GM21367 (cell line): ENCODE measurements around the gene EPM2A.
"Not testable (repeated sequence)": the region's sequence is repeated elsewhere in the genome, so short reads cannot be mapped to it uniquely, and the experiment has no call there.

Experiments
- ATAC-seq: cut with Tn5 transposase; IDR thresholded peaks from one replicate; pipeline ENCODE4 v1.9.1; 2021; ENCODE audit not compliant: unreplicated experiment

The EPM2A gene

DNA sequence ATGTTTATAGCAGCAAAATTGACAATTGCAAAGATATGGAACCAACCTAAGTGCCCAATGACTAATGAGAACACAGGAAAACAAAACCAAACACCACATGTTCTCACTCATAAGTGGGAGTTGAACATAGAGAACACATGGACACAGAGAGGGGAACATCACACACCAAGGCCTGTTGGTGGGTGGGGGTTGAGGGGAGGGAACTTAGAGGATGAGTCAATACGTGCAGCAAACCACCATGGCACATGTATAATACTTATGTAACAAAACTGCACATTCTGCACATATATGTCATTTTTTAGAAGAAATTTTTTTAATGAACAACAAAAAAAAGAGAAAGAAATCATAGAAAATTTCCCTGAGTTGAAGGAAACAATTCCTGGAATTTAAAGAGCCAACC is 3.9 kb downstream of the EPM2A start:
- no peak for ATAC-seq

DNA sequence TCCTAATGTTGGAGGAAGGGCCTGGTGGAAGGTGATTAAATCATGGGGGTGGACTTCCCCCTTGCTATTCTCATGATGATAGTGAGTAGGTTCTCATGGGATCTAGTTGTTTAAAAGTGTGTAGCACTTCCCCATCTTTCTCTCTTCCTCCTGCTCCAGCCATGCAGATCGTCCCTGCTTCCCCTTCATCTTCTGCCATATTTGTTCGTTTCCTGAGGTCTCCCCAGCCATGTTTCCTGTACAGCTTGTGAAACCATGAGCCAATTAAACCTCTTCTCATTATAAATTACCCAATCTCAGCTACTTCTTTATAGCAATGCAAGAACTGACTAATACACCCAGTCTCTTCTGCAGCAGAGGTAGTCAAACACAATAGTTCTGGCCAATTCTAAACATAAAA is 5.4 kb downstream of the EPM2A start:
- ATAC-seq = no peak

DNA sequence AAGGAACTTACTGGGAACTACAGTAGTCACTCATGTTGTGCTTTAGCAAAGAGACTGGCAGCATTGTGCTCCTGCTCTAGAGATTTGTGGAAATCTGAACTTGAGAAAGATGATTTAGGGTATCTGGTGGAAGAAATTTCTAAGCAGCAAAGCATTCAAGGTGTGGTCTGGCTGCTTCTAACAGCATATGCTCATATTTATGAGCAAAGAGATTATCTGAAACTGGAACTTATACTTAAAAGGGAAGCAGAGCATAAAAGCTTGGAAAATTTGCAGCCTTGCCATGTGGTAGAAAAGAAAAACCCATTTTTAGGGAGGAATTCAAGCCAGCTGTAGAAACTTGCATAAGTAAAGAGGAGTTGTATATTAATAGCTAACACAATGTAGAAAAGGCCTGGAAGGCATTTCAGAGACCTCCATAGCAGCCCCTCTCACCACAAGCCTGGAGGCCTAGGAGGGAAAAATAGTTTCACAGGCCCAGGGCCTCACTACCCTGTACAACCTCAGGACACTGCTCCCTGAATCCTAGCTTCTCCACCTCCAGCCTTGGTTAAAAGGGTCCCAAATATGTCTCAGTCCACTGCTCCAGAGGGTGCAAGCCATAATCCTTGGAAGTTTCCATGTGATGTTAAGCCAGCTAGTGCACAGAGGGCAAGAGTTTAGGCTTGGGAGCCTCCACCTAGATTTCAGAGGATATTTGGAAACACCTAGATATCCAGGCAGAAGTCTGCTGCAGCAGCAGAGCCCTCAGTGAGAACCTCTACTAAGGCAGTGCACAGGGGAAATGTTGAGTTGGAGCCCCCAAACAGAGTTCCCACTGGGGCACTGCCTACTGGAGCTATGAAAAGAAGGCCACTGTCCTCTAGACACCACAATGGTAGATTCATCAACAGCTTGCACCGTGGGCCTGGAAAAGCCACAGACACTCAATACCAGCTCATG is 6.6 kb downstream of the EPM2A start:
- no peak for ATAC-seq

DNA sequence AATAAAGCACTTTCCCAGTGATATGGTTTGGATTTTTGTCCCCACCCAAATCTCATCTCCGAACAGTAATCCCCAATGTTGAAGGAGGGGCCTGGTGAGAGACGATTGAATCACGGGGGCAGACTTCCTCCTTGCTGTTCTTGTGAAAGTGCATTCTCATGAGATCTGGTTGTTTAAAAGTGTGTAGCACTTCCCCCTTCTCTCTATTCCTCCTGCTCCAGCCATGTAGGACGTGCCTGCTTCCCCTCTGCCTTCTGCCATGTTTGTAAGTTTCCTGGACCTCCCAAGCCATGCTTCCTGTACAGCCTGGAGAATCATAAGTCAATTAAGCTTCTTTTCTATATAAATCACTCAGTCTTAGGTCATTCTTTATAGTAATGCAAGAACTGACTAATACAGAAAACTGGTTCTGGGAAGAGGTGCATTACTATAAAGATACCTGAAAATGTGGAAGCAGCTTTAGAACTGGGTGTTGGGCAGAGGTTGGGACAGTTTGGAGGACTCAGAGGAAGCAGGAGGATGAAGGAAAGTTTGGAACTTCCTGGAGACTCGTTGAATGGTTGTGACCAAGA is 7.4 kb downstream of the EPM2A start:
- ATAC-seq = no peak

DNA sequence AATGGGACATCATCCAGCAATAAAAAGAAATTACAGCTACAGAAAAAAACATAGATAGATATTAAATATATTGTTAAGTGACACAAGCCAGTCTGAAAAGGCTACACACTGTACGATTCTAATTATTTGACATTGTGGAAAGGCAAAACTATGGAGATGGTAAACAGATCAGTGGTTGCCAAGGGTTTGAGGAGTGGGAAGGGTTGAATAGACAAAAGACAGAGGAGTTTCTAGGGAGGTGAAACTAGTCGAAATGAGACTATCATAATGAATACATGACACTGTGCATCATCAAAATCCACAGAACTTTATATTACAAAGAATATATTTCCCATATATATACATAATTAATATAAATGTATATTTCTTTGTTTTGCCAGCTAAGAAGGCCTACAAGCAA is 9.8 kb downstream of the EPM2A start:
- no peak for ATAC-seq

DNA sequence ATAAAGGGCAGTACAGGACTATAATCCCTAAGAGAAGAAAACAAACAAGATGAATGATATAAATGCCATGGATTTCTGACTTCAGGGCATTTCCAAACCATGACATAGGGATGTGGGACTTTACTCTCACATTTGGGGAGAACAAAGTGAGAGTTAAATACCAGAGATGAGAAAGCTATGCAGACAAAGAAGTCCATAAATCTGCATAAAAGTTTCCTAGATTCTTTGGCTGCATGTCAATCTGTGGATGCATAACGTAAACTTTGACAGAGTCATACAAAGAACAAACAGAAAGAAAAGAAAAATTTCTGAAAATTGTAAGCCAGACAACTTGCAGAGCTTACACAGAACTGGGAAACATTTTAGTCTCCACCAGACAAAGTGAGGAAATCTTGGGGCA is 11.7 kb downstream of the EPM2A start:
- no peak for ATAC-seq

DNA sequence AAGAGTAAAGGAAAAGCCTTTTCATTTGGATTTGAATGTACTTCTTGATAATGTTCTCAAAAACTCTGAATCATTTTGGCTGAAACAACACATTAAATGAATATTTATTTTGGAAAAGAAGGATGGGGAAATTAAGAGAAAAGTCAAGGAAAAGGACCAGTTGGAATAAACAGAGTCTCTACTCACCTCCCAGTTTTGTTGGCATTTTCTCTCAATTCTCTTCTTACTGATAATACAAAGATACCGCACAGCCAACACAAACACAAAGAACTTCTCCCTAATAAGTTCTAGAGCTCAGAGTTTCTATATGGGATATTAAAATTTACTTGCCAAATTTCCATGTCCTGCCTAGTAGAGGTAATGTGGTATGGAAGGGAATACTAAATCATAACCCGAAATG is 13.1 kb downstream of the EPM2A start:
- no peak for ATAC-seq

DNA sequence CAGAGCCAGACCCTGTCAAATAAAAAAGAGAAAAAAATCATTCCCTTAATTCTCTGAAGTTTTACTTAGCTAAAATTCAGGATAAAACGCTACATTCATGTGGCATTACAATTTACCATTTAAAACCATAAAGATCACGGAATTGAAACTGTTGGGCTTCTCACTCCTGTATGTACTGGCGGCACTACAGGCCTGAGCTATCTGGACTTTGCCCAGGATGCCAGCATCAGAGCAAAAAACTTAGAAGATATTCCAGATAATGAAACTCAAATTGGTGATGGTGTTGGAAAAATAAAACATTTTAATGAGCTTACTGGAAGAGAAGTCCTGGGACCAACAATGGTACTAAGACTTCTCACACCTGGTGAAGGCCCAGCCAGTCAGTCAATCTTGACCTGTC is 14.2 kb downstream of the EPM2A start:
- no peak for ATAC-seq

DNA sequence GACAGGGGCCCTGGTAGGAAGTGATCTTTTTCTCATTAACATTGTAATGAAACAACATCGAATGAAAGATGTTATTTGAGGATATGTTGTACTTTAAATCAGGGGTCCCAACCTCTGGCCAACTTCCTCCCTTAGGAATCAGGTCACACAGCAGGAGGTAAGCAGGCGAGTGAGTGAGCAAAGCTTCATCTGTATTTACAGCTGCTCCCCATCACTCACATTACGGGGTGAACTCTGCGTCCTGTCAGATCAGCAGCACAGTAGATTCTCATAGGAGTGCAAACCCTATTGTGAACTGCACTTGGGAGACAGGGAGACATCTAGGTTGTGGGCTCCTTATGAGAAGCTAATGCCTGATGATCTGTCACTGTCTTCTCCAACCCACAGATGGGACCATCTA is 19.9 kb downstream of the EPM2A start:
- no peak for ATAC-seq

DNA sequence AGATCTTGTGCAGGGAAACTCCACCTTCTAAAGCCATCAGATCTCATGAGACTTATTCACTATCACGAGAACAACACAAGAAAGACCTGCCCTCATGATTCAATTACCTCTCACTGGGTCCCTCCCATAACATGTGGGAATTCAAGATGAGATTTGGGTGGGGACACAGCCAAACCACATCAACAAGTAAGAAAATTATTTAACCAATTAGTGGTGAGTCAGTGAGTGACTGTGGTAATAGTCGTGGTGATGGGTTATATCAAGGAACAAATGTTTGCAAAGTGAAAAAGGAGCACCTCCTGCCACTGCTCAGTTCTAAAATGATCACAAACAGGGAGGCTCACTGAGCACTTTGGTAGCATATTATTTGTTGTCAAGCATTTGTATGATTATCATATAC is 20.6 kb downstream of the EPM2A start:
- no peak for ATAC-seq

DNA sequence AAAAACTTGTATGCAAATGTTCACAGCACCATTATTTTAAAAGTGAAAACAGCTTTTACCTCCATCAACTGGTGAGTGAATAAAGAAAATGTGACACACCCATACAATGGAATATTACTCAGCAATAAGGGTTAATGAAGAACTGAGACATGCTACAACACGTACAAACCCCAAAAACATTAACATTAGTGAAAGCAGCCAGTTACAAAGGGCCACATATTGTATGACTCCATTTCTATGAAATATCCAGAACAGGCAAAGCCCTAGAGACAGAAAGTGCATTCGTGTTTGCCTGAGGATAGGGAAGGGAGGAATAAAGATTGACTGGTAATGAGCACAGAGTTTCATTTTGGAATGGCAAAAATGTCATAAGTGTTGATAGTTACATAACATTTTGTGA is 21.5 kb downstream of the EPM2A start:
- ATAC-seq = no peak

DNA sequence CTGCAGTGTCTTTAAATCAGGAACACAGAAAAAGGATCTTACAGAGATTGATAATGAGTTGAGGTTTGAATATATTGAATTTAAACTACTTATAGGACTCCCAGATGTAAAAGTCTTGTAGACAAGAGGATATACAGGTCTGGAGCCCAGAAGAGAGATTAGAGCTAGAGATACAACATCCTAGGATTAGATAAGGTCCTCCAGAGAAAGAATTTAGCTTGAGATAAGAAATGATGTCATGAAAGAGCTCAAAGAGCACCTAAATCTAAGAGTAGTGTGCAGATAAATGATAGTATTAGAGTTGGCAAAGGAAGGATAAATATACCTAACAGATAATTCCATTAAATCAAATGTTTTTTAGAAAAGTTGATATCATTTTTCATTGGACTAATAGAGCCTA is 23.9 kb downstream of the EPM2A start:
- ATAC-seq = no peak

DNA sequence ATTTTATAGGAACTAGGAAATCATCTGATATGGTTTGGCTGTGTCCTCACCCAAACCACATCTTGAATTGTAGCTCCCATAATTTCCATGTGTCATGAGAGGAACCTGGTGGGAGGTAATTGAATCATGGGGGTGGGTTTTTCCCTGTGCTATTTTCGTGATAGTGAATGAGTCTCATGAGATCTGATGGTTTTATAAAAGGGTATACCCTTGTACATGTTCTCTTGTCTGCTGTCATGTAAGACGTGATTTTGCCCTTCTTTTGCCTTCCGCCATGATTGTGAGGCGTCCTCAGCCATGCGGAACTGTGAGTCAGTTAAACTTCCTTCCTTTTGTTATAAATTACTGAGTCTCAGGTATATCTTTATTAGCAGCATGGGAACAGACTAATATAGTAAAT is 27.9 kb downstream of the EPM2A start:
- ATAC-seq = no peak

DNA sequence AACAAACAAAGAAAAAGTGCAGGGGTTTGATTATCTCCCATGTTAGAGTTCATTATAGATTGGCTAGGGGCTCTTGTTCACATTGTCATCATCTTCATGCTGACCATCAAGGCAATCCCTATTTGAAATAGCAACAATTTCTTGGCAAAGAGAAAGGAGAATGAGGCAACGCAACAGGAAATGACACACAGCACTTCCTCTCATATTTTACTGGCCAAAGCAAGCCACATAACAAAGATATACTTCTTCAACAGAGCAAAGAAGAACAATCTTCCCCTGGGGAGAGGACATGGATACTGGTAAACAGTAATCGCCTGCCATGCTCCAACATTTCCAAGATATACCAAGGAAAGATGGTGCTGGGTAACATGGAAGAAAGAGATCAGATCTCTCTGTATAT is 29.8 kb downstream of the EPM2A start:
- ATAC-seq = no peak

DNA sequence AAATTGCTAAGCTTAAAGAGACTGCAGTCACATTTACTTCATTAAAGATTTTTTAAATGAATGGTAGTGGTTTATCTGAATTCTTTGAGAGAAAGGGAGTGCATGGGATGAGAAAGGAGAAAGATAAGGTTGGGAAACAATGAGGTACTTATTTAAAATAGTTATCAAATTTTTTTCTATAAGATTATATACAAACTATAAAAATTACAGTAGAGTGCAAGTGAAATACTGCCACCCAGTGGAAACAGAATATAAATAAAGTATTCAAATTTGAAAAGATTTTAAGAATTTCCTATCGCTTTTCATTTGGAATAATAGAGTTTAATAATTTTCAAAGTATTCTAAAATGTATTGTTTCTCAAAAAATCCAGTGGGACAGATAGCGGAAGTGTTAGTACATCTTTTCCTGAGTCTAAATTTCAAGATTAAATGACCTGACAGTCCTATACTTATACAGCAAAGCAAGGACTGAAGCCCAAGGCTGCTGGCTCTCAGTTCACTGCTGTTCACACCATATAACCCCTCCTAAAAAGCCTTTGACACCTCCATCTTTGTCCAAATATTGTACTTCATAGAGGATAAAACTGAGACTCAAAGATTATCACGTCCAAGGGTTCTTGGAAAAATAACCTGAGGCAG is 31.1 kb downstream of the EPM2A start:
- ATAC-seq = no peak

DNA sequence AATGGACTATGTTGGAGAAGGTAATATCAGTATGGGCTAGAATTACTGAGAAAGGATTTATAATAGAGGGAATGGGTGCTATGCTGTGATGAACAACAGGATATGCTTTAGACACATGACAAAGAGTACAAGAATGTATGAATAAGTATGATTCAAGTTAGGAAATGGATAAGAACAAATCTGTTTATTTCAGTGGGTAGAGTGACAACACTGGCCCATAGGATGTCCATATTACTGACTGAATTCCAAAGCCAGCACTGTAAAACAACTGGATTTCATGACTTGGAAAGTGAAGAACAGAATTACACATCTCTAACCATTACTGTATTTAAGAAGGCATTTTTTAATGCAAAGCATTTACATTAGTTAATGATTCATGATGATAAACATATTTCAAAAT is 35.9 kb downstream of the EPM2A start:
- no peak for ATAC-seq

DNA sequence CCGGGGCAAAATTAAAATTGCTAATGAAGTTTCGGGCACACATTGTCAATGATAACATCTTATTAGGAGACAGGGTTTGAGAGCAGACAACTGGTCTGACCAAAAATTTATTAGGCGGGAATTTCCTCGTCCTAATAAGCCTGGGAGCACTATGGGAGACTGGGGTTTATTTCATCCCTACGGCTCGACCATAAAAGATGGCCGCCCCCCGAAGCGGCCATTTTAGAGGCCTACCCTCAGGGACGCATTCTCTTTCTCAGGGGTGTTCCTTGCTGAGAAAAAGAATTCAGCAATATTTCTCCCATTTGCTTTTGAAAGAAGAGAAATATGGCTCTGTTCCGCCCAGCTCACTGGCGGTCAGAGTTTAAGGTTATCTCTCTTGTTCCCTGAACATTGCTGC is 37.9 kb downstream of the EPM2A start:
- ATAC-seq = not testable (repeated sequence)

DNA sequence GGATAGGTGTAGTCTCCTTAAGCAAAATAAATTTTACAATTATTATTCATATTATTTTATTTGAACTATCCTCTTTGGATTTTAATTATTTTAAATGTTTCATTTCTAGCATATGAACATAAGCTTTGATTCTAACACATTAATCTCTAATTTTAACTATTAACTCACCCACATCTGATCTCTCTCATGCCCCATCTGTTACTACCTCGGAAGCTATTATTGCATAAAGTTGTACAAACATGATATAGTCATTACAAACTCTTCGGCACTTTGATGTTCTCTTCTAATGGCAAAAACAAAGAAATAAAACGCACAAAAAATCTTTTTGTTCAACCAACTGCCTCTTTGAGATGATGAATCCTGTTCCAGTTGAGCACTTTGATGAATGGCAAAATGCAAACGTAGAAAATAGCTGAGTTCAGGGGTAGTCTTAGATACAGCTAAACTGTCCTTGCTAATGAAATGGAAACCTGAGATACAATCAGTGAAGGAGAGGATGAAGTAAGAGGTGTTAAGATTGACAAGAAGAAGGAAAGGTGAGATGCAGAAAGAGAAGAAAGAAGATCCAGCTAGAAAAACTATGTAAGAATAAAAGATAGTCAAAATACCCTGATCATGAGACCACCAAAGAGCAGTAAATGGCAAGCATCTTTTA is 41.1 kb downstream of the EPM2A start:
- ATAC-seq = no peak

DNA sequence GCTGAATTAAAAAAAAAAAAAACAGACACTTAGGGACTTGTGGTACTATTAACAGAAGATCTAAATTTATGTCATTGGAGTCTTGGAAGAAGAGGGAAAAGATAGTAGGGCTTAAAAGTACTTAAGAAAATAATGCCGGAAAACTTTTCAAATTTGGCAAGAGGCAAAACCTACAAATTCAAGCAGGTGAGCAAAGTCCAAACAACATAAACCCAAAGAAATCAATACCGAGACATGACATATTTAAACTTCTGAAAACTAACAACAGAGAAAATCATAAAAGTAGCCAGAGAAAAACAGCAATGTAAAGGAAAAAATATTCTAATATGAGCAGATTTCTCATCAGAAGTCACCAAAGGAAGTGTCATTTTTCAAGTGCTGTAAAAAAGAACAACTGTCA is 44.4 kb downstream of the EPM2A start:
- ATAC-seq = no peak

DNA sequence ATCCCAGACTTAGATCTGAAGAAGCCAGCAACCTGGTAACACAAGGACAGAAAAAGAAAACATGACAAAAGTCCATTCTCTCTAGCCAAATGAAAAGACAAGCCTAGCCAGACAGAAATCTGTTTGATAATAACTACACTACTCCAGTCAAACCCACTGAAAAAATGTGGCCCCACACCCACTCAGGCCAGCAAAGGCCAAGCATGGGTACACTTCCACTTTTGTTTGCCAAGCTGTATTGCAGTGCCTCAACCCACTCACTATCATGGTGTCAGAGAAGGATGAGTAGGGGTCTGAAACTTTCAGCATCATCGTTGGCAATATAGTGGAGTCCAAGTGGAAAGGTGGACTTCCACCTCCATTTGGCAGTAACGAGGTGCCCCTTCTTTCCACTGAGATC is 45.8 kb downstream of the EPM2A start:
- ATAC-seq = no peak

DNA sequence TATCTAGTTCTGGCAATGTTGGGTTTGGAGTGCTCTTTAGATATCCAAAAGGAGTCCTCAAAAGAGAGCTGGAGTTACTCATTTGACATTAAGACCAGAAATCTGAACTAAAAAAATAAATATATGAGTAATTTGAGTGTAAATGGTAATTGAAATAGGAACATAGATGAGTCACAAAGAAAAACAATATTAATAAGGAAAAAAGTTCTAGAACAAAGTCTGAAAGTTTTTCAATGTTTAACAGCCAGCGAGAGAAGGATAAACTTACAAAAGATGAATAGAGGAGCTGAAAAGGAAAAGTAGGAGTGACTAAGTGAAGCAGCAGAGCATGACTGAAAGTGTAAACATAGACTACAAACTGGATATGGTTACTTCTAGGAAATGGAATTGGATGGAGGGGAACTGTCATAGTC is 46.8 kb downstream of the EPM2A start:
- ATAC-seq = no peak

DNA sequence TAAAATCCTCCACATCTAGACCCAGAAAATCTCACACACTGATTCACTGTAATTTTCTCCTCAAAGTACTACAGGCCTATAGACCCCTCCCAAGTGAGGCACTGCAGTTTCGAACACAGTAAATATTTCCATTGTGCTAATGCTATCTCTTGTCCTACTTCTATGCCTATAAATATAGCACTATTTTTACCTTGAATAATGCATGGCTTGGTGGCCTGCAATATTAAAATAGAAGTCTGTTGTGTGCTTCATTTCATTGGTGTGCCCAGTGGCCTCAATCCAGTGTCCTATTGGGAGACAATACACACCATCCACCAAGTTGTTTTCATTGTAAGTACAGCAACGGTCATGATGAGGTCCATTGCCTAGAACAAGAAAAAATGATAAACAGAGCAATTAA is 49.4 kb downstream of the EPM2A start:
- no peak for ATAC-seq
